Activated CD4-positive, alpha-beta T cell treated with anti-CD3 and anti-CD28 coated beads, Interleukin-2, amount 50 U/mL, for 24 hours (primary cell): ENCODE measurements around the gene SCLY.

ENCODE experiments used
- DNase-seq, 2 donors: peaks; one replicate each; pipeline ENCODE4 v3.0.0-alpha.2; 2020; ENCODE audit warnings: low read depth in 1 of 2, low spot score in 1 of 2

SCLY gene

DNA sequence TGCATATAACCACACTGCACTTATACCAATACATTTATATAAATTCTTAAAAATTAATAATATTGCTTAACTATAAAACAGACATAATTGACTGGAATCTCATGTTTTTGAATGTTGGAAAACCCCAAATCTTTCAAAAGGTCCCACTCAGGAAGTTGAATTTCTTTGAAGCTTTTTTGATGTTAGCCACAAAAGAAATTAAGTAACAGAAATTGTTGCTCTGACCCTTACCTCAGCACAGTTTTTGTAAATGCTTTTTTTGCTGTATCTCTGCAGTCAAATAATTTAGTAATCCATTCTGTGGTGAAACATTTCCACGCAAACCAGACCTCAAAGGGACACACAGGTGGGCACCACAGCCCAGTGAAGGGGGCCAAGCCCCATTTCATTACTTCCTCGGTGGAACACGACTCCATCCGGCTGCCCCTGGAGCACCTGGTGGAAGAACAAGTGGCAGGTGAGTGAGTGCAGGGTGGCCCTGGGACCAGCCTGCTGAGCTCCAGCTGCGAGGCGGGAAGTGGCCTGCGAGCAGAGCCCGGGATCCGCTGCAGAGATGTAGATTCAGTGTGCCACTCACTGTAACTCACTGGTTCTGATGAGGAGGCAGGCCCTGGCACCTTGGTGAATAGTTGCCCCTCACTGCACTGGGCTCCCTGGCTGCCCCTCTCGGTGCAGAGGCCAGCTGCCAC, 8.4 kb downstream of the SCLY start:
- no peak for DNase-seq

DNA sequence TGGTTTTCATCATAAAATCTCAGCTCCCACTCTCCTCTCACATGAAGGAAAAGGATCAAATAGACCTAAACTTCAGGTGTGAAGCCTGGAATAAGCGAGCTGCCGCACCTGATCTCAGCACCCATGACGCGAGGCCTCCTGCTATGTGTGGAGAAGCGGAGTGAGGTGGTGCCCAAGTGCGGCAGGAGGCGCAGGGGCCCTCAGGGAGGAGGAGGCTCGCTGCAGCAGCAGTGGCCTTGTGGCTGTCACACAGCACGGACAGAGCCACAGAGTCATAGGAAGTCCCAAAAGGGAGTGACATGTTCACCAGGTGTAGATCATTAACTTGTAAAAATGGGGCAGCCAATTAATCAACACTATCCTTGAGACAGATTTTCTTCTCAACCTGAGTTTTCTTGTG, 9.1 kb downstream of the SCLY start:
- no peak for DNase-seq

DNA sequence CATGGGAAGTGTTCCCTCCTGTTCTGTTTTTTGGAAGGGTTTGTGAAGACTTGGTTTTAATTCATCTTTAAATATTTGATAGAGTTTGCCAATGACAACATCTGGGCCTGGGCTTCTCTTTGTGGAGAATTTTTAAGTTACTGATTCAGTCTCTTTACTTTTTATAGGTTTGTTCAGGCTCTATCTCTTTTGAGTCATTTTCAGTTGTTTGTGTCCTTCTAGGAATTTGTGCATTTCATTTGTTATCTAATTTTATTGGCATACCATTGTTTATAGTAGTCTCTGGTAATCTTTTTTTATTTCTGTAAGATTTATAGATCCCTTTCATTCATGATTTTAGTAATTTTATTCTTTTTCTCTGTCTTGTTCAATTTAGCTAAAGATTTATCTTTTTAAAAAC, 14.6 kb downstream of the SCLY start:
- no peak for DNase-seq

DNA sequence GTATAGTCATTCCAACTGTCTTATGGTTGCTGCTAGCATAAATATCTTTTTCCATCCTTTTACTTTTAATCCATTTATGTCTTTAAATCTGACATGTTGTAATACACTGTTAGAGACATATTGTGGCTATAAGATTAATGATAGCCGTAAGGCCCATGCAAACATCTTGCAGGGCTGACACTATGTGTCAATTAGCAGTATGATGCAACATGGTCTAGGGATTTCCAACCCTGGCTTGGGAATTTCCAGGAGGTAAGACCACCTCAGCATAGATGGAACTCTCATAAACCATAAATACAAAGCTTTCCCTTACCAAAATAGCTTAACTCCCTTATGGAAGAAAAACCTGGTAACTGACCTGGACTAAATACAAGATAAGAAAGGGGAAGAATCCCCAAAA, 16.5 kb downstream of the SCLY start:
- DNase-seq: no peak

DNA sequence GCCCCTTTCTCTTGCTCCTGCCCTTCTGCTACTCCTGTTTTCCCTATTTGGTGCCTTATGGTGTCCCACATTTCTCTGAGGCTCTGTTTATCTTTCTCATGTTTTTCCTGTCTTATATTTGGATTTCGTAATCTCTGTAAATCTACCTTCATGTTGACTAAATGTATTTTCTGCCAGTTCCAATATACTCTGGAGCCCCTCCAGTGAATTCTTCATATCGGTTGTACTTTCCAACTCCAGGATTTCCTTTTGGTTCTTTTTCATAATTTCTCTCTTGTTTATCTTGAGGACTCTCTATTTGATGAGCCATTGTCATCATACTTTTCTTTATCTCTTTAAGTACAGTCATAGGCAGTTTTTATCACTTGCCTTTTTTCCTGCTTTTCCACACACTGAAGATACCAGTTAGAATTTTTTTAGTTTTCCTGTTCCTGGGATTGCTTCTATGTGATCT, 19.1 kb downstream of the SCLY start:
- no peak for DNase-seq

DNA sequence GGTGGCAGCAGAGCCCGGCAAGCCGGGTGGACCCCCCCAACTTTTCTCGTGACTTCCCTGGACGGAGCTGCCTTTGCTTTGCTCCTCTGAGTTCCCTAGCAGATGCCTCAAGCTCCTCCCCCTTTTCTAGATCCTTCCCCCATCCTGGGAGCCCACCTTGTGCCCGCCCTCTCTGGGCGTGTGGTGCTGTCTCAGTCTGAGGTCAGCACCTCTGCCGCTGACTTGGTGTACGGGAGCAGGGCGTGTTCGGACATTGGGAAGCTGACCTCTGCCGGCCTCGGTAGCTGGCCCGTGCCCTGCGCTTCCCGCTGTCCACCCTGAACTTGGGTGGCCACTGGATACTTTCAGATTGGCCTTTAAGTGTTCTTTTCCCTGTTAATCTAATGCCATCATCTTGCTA, 19.7 kb downstream of the SCLY start:
- no peak for DNase-seq

DNA sequence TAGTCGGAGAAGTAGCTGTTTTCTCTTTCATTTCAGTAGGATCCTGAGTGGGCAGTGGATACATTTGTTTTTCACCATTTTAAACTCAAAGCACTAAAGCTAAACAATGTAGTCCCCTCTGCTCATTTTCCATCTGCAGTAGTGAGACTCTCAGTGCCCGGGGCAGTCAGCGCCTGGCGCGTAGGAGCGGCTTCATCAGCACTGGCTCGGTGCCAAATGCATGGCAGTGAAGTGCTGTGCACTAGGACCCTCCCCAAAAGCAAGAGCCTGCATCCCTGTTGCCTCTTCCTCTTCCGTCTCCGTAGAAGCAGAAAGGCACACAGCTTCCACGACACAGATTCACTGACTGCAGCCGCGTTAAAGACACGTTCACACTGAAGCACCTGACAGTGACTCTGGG, 20.3 kb downstream of the SCLY start:
- DNase-seq: no peak

DNA sequence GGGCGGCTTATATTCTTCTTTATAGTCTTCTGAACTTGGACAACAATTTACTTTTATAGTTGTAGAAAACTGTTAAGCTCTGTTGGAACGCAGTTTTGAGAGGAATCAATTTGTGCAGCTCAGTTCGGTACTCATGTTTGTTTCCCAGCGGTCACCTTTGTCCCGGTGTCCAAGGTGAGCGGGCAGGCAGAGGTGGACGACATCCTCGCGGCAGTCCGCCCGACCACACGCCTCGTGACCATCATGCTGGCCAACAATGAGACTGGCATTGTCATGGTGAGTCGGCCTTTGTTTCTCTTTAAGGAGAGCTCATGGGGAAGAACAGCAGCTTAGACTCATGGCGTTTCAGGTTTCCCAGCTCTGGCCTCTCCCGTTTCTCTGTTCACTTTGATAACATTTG, 20.8 kb downstream of the SCLY start:
- DNase-seq: no peak

DNA sequence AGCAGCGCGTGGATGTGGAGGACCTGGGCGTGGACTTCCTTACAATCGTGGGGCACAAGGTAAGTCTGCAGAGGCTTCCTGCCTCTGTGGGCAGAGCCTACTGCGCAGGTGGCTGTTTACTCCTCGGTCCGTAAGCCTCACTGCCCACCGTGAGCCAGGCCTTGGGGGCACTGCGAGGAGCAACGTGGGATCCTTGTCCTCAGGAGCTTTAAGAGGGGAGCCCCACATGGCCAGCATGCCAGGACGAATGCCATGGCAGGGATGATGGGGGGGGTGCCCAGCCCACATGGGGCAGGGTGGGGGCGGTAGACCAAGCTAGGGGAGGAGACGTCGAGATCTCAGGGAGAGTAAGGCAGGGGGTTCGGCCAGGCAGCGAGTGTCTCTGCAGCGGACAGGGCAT, 21.4 kb downstream of the SCLY start:
- DNase-seq: no peak

DNA sequence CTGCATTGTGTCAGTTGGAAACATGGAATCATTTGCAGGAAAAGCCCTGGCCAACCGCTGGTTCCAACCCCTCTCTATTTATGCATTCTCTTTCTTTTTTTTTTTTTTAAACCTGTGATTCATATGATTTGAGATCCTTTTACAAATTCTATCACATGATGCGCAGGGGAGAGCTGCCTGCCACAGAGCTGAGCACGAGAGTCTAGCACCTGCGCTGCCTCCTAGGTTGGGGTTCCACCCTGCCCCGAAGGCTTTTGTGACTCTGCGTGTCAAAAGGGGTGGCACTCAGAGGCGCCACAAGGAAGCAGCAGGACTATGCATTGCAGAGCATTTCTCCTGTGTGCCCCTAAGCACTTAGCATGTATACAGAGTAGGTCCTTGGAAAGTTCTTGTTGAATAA, 22.0 kb downstream of the SCLY start:
- DNase-seq: no peak

DNA sequence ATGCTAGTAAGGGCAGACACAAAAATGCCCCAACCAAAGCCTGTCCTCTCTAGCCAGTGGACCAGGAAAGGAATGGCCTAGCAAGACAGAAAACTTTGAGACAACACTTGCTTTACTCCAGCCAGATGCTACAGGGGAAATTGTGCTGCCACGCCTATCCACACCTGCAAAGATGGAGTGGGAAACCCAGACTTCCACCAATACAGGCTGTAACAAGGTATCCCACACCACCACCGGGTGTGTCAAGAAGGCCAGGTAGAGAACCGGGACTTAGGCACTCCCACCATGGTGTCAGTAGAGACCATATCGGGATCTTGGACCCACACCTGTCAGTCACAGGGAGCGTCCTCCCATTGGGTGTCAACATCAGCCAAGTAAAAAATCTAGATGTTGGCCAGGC, 23.1 kb downstream of the SCLY start:
- no peak for DNase-seq

DNA sequence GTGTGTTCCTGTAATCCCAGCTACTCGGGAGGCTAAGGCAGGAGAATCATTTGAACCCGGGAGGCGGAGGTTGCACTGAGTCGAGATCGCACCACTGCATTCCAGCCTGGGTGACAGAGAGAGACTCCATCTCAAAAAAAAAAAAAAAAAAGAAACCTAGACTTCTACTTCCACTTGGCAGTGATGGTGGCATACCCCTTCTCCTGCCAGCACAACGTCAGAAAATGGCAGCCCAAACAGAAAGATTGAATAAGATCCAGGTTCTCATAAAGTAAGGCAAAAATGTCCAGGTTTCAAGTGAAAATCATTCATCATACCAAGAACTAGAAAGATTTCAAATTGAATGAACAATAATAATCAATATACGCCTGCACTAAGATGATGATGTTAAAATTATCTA, 24.0 kb downstream of the SCLY start:
- DNase-seq: no peak

DNA sequence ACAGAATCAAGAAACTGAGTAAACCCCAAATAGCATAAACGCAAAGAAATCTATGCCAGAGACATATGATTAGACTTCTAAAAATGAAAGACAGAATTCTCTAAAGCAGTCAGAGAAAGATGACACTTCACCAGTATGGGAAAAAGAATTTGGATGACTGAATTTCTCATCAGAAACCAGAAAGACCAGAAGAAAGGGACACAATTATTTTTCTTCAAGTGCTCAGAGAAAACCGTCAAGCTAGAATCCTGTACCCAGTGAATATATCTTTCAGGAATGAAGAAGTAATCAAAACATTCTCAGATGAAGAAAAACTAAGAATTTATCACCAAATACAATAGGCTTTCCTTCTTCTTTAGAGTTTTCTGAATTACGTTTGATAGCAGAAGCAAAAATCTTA, 25.1 kb downstream of the SCLY start:
- DNase-seq: no peak

DNA sequence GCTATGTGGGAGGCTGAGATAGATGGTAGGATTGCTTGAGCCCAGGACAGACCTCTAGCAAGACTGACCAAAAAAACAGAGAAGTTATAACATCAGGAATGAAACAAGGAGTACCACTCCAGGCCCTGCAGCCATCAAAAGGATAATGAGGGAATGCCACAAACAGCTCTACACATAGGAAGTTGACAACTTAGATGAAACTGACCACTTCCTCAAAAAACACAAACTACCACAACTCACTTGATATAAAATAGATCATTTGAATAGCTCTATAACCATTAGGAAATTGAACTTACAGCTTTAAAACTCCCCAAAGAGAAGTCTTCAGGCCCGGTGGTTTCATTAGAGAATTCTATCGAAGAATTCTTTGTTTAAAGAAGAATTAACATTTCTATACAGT, 26.4 kb downstream of the SCLY start:
- no peak for DNase-seq

DNA sequence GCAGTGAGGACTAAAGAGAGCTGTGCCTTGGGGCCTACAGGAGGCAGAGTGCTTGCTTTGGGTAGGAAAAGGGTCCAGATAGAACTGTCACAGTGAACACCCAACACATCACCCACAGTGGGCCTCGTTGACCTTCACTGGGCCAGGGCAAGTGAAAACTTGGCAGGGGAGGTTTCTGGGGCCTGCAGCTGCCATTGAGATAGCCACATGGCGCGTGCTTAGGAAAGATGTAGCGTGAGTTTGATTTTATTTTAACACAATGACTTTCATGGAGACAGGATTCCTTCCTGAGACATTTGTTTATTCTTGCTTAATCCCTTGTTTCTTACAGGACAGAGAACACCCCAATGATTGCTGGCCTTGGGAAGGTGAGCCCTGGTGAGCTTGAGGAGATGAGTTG, 30.1 kb downstream of the SCLY start:
- DNase-seq: no peak

DNA sequence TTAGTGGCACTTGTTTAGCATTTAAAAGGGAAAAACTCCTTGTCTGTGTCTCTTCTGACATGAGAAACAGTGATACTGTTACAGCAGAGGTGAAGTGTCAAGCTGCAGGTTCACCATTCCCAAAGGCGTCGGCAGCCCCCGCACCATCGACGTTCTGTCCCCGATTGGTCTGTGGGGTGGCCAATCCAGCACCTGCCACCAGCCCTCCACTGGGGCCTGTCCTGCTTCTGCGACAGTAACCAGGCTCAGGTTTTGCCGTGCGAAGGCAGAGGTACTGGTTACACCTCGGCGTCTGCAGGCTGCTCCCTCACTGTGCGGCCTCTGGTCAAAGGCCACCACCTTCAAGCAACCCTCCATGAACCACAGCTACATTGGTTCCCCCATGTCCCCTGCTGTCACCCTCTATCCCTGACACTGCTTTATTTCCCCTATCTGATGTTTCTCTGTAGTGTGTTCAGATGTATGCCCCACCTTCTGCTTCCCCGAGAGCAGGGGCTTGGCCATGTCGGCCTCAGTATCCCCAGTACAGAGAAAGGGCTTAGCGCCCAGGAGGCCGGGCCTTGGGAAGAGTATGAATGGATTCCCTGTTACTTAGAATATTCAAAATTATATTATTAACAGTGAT, 30.7 kb downstream of the SCLY start:
- DNase-seq: no peak

DNA sequence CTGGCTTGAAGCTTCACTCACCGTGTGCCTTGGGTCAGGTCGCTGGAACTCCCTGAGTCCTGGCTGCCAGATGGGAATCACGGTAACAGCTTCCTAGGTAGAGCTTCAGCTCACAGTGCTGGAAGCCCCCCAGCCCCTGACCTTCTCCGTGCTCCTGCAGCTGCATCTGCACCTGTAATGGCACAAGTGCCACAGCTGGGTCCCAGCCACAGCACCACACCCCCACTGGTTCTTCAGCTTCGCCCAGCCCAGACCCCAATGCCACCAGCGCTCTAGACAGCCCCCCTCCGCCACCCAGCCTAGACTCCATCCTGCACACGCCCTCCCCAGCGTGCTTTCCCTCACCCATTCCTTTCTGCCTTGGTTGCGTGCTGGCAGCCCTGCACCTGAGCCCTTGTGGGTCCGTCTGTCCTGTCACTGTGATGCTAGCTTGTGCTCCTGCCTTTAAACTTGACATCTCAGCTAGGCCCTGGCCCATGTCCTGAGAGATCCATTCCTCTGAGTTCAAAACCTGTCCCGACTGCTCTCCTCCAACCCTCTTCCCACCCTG, 31.8 kb downstream of the SCLY start:
- no peak for DNase-seq

DNA sequence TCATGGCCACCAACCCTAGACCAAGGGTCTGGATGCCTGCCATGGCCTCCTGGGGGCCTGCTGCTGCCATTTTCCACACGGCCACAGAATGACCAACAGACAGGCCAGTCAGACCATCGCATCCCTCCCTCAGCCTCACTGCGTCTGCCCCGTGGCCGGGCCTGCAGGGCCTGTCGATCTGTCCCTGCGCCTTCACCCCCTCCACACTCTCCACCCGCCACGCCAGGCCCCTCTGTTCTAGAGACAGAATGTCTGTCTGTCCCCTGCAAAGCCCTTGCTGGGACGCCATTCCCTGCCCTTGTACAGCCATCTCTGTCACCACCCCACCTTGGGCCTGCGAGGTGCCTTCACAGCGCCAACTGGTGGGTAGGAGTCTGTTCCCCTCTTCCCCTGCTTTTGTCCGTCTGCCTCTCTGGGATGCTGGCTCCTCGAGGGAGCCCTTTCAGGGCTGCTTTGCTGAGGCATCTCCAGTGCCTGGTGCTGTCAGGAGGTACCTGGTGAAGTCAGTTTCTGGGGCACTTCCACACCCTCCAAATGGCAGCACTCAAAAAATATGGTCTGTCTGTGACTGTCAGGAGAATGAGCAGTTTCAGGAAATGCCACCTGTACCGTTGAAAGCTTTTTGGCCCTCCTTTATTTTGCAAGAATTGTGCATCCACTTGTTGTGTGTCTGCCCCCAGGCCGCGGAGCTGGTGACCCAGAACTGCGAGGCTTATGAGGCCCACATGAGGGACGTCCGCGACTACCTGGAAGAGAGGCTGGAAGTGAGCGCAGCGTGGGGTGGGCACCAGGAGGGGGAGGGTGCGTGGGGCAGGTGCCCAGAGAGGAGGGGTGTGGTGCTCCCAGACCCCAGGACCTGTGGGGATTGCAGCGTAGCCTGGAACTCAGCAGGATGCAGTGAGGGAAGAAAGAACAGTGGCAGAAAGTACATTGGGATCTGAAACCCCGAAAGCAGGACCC, 32.7 kb downstream of the SCLY start:
- DNase-seq: no peak

DNA sequence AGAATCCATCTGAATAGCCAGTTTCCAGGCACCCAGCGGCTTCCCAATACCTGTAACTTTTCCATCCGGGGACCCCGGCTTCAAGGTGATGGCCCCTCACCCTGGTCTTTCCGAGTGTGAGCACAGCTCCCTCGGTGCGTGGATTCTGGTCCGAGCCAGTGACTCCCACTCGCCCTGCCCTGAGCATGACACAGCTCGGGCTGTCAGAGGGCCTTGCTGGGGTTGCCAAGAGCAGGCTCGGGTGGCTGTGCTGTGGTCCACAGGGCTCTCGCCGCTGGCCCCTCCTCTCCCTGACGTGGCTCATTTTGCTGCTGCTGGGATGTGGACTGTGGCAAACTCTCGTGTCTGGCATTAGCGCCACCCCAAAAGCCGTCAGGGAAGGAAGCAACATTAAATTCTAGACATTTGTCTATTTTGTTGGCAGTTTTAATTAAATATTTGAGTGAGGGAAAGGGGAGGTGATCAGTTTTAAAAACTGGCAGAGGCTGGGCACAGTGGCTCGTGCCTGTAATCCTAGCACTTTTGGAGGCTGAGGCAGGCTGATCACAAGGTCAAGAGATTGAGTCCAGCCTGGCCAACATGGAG, 33.7 kb downstream of the SCLY start:
- DNase-seq: no peak

DNA sequence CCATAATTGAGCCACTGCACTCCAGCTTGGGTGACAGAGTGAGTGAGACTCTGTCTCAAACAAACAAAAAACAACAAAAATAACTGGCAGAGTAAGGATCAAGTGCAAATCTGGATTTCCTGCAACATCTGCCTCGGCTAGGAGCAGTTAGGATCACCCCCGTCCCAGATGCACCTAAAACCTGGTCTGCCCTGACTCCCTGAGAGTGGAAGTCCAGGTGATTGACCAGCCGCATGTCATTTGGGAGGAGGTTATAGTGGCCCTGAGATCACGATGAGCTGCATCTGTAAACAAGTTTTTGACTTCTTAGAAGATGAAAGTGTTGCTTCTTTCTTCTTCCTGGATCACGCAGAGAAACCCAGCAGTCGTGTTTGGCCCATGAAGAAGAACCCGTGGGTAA, 34.3 kb downstream of the SCLY start:
- no peak for DNase-seq

DNA sequence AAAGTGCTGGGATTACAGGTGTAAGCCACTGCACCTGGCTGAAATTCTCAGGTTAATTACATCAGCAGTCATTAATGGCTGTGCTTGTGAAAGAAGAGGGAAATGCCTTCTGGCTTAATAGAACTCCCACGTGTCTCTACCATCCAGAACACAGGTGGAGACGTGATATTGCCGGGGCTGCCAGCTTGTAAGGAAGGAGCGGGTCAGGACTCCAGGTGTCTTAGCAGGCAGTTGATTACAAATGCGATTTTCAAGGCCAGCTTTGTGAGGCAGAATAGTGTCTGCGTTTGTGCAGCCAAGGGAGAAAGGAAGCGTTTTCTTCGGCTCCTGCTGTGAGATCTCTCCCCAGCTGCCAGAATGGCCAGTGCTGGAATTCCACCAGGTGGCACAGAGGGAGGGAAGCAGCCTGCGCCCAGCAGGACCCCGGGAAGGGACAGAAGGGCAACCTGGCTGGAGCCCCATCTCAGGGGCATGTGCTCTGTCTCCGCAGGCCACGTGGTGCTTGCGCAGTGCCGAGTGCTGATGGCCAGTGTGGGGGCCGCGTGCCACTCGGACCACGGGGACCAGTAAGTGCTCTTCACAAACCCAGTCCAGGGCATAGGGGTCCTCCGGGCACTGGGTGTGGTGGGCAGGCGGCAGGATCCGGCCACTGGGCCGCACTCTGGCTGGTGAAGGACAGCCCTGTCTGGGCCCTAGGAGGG, 35.7 kb downstream of the SCLY start:
- DNase-seq: no peak
